PC-9 (cell line): ENCODE results near the gene NACC2. TPM values are rescaled to one million over a fixed set of nuclear protein-coding genes. Genes with fewer than 3 reads are reported as not detected.
A peak's percentile ranks its signal among the peaks of the same experiment; 100 is the strongest.

Experiments used
- BruUV-seq: library from RNA; stranded (reverse); fragments of 400-500 nt; replicated peaks from 2 replicates; lab custom pipeline; 2021; lab: Mats Ljungman, UMichigan
- CTCF ChIA-PET: fragments of 300-600 bp; sonication (Branson Sonifier 250); formaldehyde crosslinking; loops from one replicate; lab custom pipeline; 2022; ENCODE audit warnings: antibody characterized with exemption; lab: Charles Lee
- POLR2A ChIA-PET: fragments of 300-600 bp; sonication (Branson Sonifier 250); formaldehyde crosslinking; loops from one replicate; lab custom pipeline; 2022; ENCODE audit warnings: antibody characterized with exemption; ENCODE audit not compliant: unreplicated experiment; lab: Charles Lee
- DNase-seq, 2 experiments: peaks; one replicate each; pipeline versions ENCODE4 v3.0.0 to v3.0.0-alpha.2; 2015 to 2022; ENCODE audit warnings: mixed read lengths in 1 of 2
- H2AFZ ChIP-seq: fragments of 200-600 bp; sonication (generic); 2 replicates; pipeline ENCODE4 v1.8.1; 2017; ENCODE audit warnings: antibody characterized with exemption
- H3F3A ChIP-seq: fragments of 200-600 bp; sonication (generic); 2 replicates; pipeline ENCODE4 v1.8.1; 2017; ENCODE audit warnings: antibody characterized with exemption, mild to moderate bottlenecking, low read depth; ENCODE audit not compliant: insufficient read depth
- H3K27ac ChIP-seq: fragments of 200-600 bp; sonication (generic); 2 replicates; pipeline ENCODE4 v1.6.1; 2016; ENCODE audit warnings: mixed run types
- H3K27me3 ChIP-seq: fragments of 200-600 bp; sonication (generic); 2 replicates; pipeline ENCODE4 v1.6.1; 2016; ENCODE audit warnings: low read depth, mixed run types; ENCODE audit not compliant: insufficient read depth
- H3K36me3 ChIP-seq: fragments of 200-600 bp; sonication (generic); 2 replicates; pipeline ENCODE4 v1.6.1; 2016; ENCODE audit warnings: low read depth, mixed run types
- H3K4me1 ChIP-seq: fragments of 200-600 bp; sonication (generic); replicated peaks from 2 replicates; pipeline ENCODE4 v1.6.1; 2016; ENCODE audit warnings: mixed run types; ENCODE audit not compliant: insufficient read depth
- H3K4me2 ChIP-seq: fragments of 200-600 bp; sonication (generic); 2 replicates; pipeline ENCODE4 v1.6.1; 2017; ENCODE audit warnings: mixed run types
- H3K4me3 ChIP-seq: fragments of 200-600 bp; sonication (generic); 2 replicates; pipeline ENCODE4 v1.6.1; 2016; ENCODE audit warnings: mixed run types
- H3K79me2 ChIP-seq: fragments of 200-600 bp; sonication (generic); 2 replicates; pipeline ENCODE4 v1.6.1; 2017; ENCODE audit warnings: low read depth, mixed run types
- H3K9me2 ChIP-seq: fragments of 200-600 bp; sonication (generic); 2 replicates; pipeline ENCODE4 v1.8.1; 2017; ENCODE audit warnings: mild to moderate bottlenecking; ENCODE audit not compliant: insufficient read depth
- H3K9me3 ChIP-seq: fragments of 200-600 bp; sonication (generic); 2 replicates; pipeline ENCODE4 v1.8.1; 2016; ENCODE audit warnings: low read depth; ENCODE audit not compliant: insufficient read depth
- H4K20me1 ChIP-seq: fragments of 200-600 bp; sonication (generic); 2 replicates; pipeline ENCODE4 v1.8.1; 2017; ENCODE audit not compliant: insufficient read depth
- EZH2 ChIP-seq: fragments of 200-600 bp; sonication (generic); IDR thresholded peaks from 2 replicates; pipeline ENCODE4 v1.8.0; 2017; ENCODE audit warnings: antibody characterized with exemption, low read depth
- intact Hi-C: fragments of 100-400 bp; cut with micrococcal nuclease; formaldehyde crosslinking; loops from one replicate; pipeline ENCODE4 v1.10.0; 2022; ENCODE audit not compliant: unreplicated experiment
- total RNA-seq: library from RNA; stranded (reverse); gene quantifications from 2 replicates; pipeline ENCODE4 v1.2.3, GENCODE V29; 2021
- TF ChIP-seq, protein P1 (sequence below): fragments of 200-600 bp; sonication (generic); conservative IDR thresholded peaks from 2 replicates; pipeline ENCODE4 v1.6.1; 2017; ENCODE audit warnings: mixed run types, antibody characterized with exemption, mild to moderate bottlenecking, moderate library complexity

The NACC2 gene
- total RNA-seq, 1 experiment from 2014 or later, result 22.4 TPM

DNA sequence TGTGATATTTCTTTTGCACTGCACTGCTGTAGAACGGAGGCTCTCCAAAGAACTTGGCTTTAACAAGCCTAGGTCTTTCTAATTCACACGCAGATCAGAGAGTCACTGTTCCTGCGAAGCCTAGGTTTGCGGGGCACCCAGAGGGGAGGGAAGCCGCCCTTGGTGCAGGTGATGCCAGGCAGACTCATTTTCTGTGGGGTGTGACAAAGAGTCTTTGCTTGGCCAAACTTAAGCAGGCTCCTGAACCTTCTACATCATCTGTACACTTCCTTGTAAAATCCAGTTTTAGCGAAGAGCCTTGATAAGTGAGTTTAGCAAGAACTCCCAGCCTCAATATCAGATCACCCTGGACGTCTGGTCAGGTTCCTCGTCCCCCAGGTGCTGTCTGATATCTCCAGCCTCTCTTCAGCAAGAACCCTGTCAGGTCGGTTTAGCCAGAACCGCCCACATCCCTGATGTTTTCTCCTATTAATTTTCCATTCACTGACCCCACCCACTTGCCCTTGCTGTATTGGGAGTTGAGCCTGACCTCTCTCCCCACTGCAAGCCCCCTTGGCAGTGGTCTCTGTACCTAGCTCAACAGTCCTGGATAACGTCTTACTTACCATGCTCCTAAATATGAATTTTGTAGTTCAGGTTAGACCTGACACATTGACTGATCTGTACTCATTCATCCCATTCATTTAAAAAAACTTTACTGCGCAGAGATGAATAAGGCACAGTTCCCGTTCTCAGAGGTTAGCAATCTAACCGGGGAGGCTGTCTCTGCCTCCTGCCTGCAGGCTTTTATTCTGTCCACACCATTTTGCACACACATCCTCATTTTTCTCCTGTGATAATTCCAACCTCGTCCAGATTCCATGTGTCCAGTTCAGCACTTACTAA, 133.0 kb downstream of the NACC2 start:
- TF ChIP-seq, protein P1, sequence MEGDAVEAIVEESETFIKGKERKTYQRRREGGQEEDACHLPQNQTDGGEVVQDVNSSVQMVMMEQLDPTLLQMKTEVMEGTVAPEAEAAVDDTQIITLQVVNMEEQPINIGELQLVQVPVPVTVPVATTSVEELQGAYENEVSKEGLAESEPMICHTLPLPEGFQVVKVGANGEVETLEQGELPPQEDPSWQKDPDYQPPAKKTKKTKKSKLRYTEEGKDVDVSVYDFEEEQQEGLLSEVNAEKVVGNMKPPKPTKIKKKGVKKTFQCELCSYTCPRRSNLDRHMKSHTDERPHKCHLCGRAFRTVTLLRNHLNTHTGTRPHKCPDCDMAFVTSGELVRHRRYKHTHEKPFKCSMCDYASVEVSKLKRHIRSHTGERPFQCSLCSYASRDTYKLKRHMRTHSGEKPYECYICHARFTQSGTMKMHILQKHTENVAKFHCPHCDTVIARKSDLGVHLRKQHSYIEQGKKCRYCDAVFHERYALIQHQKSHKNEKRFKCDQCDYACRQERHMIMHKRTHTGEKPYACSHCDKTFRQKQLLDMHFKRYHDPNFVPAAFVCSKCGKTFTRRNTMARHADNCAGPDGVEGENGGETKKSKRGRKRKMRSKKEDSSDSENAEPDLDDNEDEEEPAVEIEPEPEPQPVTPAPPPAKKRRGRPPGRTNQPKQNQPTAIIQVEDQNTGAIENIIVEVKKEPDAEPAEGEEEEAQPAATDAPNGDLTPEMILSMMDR, result no peak
- no peak for TF ChIP-seq EZH2
- intact Hi-C loops, result loop anchor here (10.0 kb wide), 1 partner anchor 323 kb away; no protein-coding TSS in a partner anchor
- Histone ChIP-seq H3K4me2 (peak overlapping the region; percentile 40), H3K36me3 (no peaks in the 10 kb centered on the region), H2AFZ (no peak overlapping the region), H3K27ac (no peak overlapping the region), H3K9me2 (no peaks in the 10 kb centered on the region), H3F3A (no peaks in the 10 kb centered on the region), H4K20me1 (no peaks in the 10 kb centered on the region), H3K4me1 (no peaks in the 10 kb centered on the region), H3K4me3 (no peak overlapping the region), H3K27me3 (no peaks in the 10 kb centered on the region), H3K79me2 (no peaks in the 10 kb centered on the region), H3K9me3 (no peaks in the 10 kb centered on the region)
- no TSS peak for BruUV-seq
- CTCF ChIA-PET, result no interaction called here
- no peak for DNase-seq
- POLR2A ChIA-PET, result no interaction called here

- no peaks in the 10 kb centered on the region for H3K9me3 ChIP-seq
- TF ChIP-seq, protein P1, result no peak
- no peak for TF ChIP-seq EZH2
- peak within 1 kb of the TSS; percentile 66 for H3K4me2 ChIP-seq
- no TSS peak for BruUV-seq
- ChIA-PET POLR2A (no interaction called here), CTCF (no interaction called here)
- H2AFZ ChIP-seq, result no peak within 1 kb of the TSS
- intact Hi-C loops, result loop anchor here (10.0 kb wide), 1 partner anchor 324 kb away; no protein-coding TSS in a partner anchor
- peak within 1 kb of the TSS; percentile 47; the same call in 1 of the 2 replicates for H3K4me3 ChIP-seq
- H3K9me2 ChIP-seq, result no peaks in the 10 kb centered on the region
- H3K4me1 ChIP-seq, result no peaks in the 10 kb centered on the region
- no peak within 1 kb of the TSS for H3K27ac ChIP-seq
- H4K20me1 ChIP-seq, result no peaks in the 10 kb centered on the region
- H3K27me3 ChIP-seq, result no peaks in the 10 kb centered on the region
- peak; percentile 64 to 87 for DNase-seq
- no peaks in the 10 kb centered on the region for H3K79me2 ChIP-seq
- H3F3A ChIP-seq, result no peaks in the 10 kb centered on the region
- H3K36me3 ChIP-seq, result no peaks in the 10 kb centered on the region
Measured at GRCh38 chr9:135961277-135961715, 133.8 kb downstream of the NACC2 start, which contains the start of gene UBAC1. Gene UBAC1 (minus strand): TSS chr9:135961373. CDS start chr9:135961162, 211 bp downstream.

DNA sequence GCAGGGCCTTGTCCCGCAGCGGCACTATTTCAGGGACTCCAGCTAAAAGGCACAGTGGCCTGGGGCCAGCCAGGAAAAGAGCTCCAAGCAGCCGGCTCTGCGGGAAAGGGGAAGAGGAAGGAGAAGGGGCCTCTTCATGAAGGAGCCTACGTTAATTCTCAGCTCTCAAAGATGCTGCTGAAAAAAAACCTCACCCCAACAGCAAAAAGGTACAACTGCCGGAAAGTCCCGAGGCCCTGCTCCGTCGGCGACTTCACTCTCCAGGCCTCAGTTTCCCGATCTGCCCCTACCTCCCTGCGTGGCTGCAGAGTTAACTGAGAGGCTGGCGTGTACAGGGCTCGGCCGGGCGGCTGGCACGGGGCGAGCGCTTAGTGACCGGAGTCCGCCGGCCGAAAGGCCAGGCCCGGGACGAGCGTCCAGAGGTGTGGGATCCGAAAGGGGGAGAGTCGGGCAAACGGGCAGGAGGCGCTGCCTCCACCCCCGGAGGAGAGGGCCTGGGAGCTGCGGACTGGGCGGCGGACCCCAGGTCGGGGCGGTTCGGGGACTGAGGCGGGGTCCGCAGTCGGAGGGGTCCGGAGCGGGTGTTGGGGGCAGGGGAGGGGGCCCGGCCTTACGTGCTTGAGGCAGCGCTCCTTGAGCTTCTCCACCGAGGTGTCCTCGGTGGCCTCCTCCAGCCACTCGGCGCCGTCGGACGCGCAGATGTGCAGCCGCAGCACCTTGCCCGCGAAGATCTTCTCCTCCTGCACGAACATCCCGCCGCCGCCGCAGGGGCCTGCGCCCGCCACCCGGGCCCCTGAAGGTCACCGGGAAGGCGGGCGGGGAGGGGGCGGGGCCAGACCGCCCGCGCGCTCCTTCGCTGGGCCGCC, 134.4 kb downstream of the NACC2 start:
- H3K4me1 ChIP-seq, result no peaks in the 10 kb centered on the region
- H3F3A ChIP-seq, result no peaks in the 10 kb centered on the region
- no peaks in the 10 kb centered on the region for H3K36me3 ChIP-seq
- TF ChIP-seq EZH2, result no peak
- TF ChIP-seq, protein P1, result no peak
- no peak for DNase-seq
- CTCF ChIA-PET, result no interaction called here
- H3K9me2 ChIP-seq, result no peaks in the 10 kb centered on the region
- BruUV-seq, result no TSS peak
- no peaks in the 10 kb centered on the region for H3K27me3 ChIP-seq
- H4K20me1 ChIP-seq, result no peaks in the 10 kb centered on the region
- H3K27ac ChIP-seq, result no peak overlapping the region
- H3K79me2 ChIP-seq, result no peaks in the 10 kb centered on the region
- no peak overlapping the region for H2AFZ ChIP-seq
- intact Hi-C loops, result loop anchor here (10.0 kb wide), 1 partner anchor 324 kb away; no protein-coding TSS in a partner anchor
- H3K9me3 ChIP-seq, result no peaks in the 10 kb centered on the region
- peak overlapping the region; percentile 47; the same call in 1 of the 2 replicates for H3K4me3 ChIP-seq
- H3K4me2 ChIP-seq, result peak overlapping the region; percentile 66
- POLR2A ChIA-PET, result no interaction called here
